HG03521 (cell line): ENCODE measurements around the gene KCNG1.
"Not testable (repeated sequence)": the region's sequence is repeated elsewhere in the genome, so short reads cannot be mapped to it uniquely, and the experiment has no call there.

ENCODE experiments used
- ATAC-seq: cut with Tn5 transposase; IDR thresholded peaks from one replicate; pipeline ENCODE4 v1.9.1; 2021; ENCODE audit warnings: mild to moderate bottlenecking, moderate library complexity; ENCODE audit not compliant: unreplicated experiment

KCNG1 gene

GRCh38 chr20:51022803-51023616 lies at the start of gene KCNG1:
Gene KCNG1, minus strand, starts transcription at chr20:51023107. Its CDS starts 12,769 bp downstream, at chr20:51010338.
- no peak for ATAC-seq

GRCh38 chr20:51070621-51071020 lies 47.7 kb upstream of the KCNG1 start:
- no peak for ATAC-seq

- ATAC-seq, result no peak
Observed at GRCh38 chr20:51067792-51068191, 44.9 kb upstream of the KCNG1 start.

- ATAC-seq, result no peak
Observed at GRCh38 chr20:51065615-51066014, 42.7 kb upstream of the KCNG1 start.

GRCh38 chr20:51064137-51064536 lies 41.2 kb upstream of the KCNG1 start:
- ATAC-seq, result no peak

GRCh38 chr20:51062065-51062464 lies 39.2 kb upstream of the KCNG1 start:
- no peak for ATAC-seq

GRCh38 chr20:51061418-51062045 lies 38.6 kb upstream of the KCNG1 start:
- ATAC-seq, result no peak

- ATAC-seq, result no peak
Observed at GRCh38 chr20:51060301-51060700, 37.4 kb upstream of the KCNG1 start.

- no peak for ATAC-seq
Observed at GRCh38 chr20:51059862-51060261, 37.0 kb upstream of the KCNG1 start.

- no peak for ATAC-seq
Observed at GRCh38 chr20:51058017-51058416, 35.1 kb upstream of the KCNG1 start.

GRCh38 chr20:51054233-51054632 lies 31.3 kb upstream of the KCNG1 start:
- no peak for ATAC-seq

GRCh38 chr20:51050531-51051075 lies 27.7 kb upstream of the KCNG1 start:
- ATAC-seq, result no peak

- ATAC-seq, result no peak
Observed at GRCh38 chr20:51046021-51046985, 23.4 kb upstream of the KCNG1 start.

GRCh38 chr20:51045492-51045891 lies 22.6 kb upstream of the KCNG1 start:
- not testable (repeated sequence) for ATAC-seq

- no peak for ATAC-seq
Observed at GRCh38 chr20:51044796-51045195, 21.9 kb upstream of the KCNG1 start.

- ATAC-seq, result no peak
Observed at GRCh38 chr20:51043811-51044210, 20.9 kb upstream of the KCNG1 start.

- no peak for ATAC-seq
Observed at GRCh38 chr20:51042657-51043247, 19.8 kb upstream of the KCNG1 start.

GRCh38 chr20:51042064-51042463 lies 19.2 kb upstream of the KCNG1 start:
- no peak for ATAC-seq

- no peak for ATAC-seq
Observed at GRCh38 chr20:51037532-51038115, 14.7 kb upstream of the KCNG1 start.

- no peak for ATAC-seq
Observed at GRCh38 chr20:51036827-51037531, 14.1 kb upstream of the KCNG1 start.
